Measurements from ENCODE around the gene SIRPG. TPM values are rescaled to one million over a fixed set of nuclear protein-coding genes. Genes with fewer than 3 reads are reported as not detected.

Gene SIRPG
- total and polyA plus RNA-seq, 12 donors: 0.25 to 2.0 (median 0.55) TPM; not detected in 3

- no peaks in the 10 kb centered on the region for H3K9me3 ChIP-seq (replicated peaks in 1 of 3)
- no peak overlapping the region for H3K4me3 ChIP-seq
- intact Hi-C loops (cut with DNase I): no loop called here
- H3K4me1 ChIP-seq (replicated peaks in 1 of 2): no peaks in the 10 kb centered on the region
- TF ChIP-seq CTCF (IDR thresholded peaks at IDR 0.05) (no peak), POLR2A (IDR thresholded peaks at IDR 0.05) (no peak)
- H3K27ac ChIP-seq: no peak overlapping the region
- peaks cover 7% of the 10 kb centered on the region for H3K27me3 ChIP-seq
- no peaks in the 10 kb centered on the region for H3K36me3 ChIP-seq (replicated peaks in 1 of 2)
- no peak for DNase-seq
- 54 to 79% (median 67%) methylated on average over 3 of the region's 3 CpGs for WGBS, 4 donors
Observed at GRCh38 chr20:1672728-1673127, 15.1 kb upstream of the SIRPG start.

- Histone ChIP-seq H3K27me3 (peaks cover 4% of the 10 kb centered on the region), H3K9me3 (replicated peaks in 1 of 3) (no peaks in the 10 kb centered on the region), H3K4me1 (replicated peaks in 1 of 2) (no peaks in the 10 kb centered on the region), H3K27ac (no peak overlapping the region), H3K4me3 (no peak overlapping the region), H3K36me3 (replicated peaks in 1 of 2) (no peaks in the 10 kb centered on the region)
- WGBS, 4 donors: 74 to 80% (median 78%) methylated on average over 11 of the region's 11 CpGs
- intact Hi-C loops (cut with DNase I): no loop called here
- TF ChIP-seq CTCF (IDR thresholded peaks at IDR 0.05) (no peak), POLR2A (IDR thresholded peaks at IDR 0.05) (no peak)
- no peak for DNase-seq
Observed at GRCh38 chr20:1671891-1672669, 14.5 kb upstream of the SIRPG start.

- Histone ChIP-seq H3K4me1 (replicated peaks in 1 of 2) (no peaks in the 10 kb centered on the region), H3K27me3 (no peaks in the 10 kb centered on the region), H3K36me3 (replicated peaks in 1 of 2) (no peaks in the 10 kb centered on the region), H3K9me3 (replicated peaks in 1 of 3) (no peaks in the 10 kb centered on the region), H3K4me3 (no peak overlapping the region), H3K27ac (no peak overlapping the region)
- intact Hi-C loops (cut with DNase I): no loop called here
- WGBS, 4 donors: 69 to 81% (median 74%) methylated on average over 5 of the region's 5 CpGs
- DNase-seq: no peak
- TF ChIP-seq CTCF (IDR thresholded peaks at IDR 0.05) (no peak), POLR2A (IDR thresholded peaks at IDR 0.05) (no peak)
Observed at GRCh38 chr20:1669304-1669703, 11.7 kb upstream of the SIRPG start.

GRCh38 chr20:1667502-1668085 lies 10.0 kb upstream of the SIRPG start:
- Histone ChIP-seq H3K4me3 (no peak overlapping the region), H3K36me3 (replicated peaks in 1 of 2) (no peaks in the 10 kb centered on the region), H3K9me3 (replicated peaks in 1 of 3) (no peaks in the 10 kb centered on the region), H3K27ac (no peak overlapping the region), H3K27me3 (no peaks in the 10 kb centered on the region), H3K4me1 (replicated peaks in 1 of 2) (no peaks in the 10 kb centered on the region)
- intact Hi-C loops (cut with DNase I): no loop called here
- WGBS, 4 donors: 43 to 61% (median 54%) methylated on average over 1 of the region's 1 CpG
- no peak for DNase-seq
- TF ChIP-seq POLR2A (IDR thresholded peaks at IDR 0.05): no peak
- no peak for TF ChIP-seq CTCF (IDR thresholded peaks at IDR 0.05)

Measured in adrenal gland (tissue), 12 donors.